ENCODE results near the gene ZNF407. TPM values are rescaled to one million over a fixed set of nuclear protein-coding genes. Genes with fewer than 3 reads are reported as not detected.
A peak's percentile ranks its signal among the peaks of the same experiment; 100 is the strongest.

Gene ZNF407, protein sequence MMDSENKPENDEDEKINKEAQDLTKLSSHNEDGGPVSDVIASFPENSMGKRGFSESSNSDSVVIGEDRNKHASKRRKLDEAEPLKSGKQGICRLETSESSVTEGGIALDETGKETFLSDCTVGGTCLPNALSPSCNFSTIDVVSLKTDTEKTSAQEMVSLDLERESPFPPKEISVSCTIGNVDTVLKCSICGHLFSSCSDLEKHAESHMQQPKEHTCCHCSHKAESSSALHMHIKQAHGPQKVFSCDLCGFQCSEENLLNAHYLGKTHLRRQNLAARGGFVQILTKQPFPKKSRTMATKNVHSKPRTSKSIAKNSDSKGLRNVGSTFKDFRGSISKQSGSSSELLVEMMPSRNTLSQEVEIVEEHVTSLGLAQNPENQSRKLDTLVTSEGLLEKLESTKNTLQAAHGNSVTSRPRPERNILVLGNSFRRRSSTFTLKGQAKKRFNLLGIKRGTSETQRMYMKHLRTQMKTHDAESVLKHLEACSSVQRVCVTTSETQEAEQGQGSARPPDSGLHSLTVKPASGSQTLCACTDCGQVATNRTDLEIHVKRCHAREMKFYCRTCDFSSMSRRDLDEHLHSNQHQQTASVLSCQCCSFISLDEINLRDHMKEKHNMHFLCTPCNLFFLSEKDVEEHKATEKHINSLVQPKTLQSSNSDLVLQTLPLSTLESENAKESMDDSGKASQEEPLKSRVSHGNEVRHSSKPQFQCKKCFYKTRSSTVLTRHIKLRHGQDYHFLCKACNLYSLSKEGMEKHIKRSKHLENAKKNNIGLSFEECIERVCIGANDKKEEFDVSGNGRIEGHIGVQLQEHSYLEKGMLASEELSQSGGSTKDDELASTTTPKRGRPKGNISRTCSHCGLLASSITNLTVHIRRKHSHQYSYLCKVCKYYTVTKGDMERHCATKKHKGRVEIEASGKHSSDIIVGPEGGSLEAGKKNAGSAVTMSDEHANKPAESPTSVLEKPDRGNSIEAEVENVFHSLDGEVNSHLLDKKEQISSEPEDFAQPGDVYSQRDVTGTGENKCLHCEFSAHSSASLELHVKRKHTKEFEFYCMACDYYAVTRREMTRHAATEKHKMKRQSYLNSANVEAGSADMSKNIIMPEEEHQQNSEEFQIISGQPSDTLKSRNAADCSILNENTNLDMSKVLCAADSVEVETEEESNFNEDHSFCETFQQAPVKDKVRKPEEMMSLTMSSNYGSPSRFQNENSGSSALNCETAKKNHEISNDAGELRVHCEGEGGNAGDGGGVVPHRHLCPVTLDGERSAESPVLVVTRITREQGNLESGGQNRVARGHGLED (N-terminal part only)
- 16.1 TPM for total RNA-seq
- long read RNA-seq, full-length matches to known transcripts: 5 of 12 reads
- long read RNA-seq, partial matches to known transcripts: 2 of 12 reads
- long read RNA-seq, other reads (novel, unspliced or antisense): 5 of 12 reads

DNA sequence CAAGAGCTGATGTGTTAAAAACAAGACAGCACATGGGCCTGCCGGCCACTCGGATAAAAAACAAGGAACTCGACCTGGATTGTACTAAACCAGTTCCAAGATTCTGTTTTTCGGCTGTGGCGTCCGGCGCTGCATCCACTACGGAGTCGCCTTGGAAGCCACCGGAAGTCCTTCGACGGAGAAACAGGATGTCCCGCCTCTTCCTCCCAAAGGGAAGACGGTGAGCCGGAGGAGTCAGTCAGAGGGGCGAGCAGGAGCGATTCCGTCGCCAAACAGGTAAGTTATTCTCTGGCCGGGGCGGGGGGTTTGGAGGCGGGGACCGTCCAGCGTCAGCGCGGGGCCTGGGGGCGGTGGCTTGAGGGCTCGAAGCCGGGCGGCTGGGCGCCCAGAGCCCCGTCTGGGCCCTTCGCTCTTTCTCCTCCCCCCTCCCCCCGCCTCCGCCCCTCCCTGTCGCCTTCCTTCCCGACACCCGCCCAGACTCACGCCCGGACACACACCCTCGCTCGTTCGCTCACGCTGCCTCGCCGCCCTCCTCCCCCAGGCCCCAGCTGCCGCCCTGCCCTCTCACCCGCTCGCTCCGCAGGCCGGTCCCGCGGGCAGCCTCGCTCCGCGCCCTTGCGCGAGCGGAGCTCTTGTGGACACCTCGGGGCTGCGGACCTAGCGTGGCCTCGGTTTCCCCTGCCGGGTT is at the start of gene ZNF407:
ZNF407 (plus strand) TSS at position 209 of the 688 bp plus-strand sequence. CDS start 33,150 bp downstream, outside the sequence.
- peak; percentile 91 for DNase-seq
- intact Hi-C loops (cut with DNase I): no loop called here
- TF ChIP-seq, protein P1, sequence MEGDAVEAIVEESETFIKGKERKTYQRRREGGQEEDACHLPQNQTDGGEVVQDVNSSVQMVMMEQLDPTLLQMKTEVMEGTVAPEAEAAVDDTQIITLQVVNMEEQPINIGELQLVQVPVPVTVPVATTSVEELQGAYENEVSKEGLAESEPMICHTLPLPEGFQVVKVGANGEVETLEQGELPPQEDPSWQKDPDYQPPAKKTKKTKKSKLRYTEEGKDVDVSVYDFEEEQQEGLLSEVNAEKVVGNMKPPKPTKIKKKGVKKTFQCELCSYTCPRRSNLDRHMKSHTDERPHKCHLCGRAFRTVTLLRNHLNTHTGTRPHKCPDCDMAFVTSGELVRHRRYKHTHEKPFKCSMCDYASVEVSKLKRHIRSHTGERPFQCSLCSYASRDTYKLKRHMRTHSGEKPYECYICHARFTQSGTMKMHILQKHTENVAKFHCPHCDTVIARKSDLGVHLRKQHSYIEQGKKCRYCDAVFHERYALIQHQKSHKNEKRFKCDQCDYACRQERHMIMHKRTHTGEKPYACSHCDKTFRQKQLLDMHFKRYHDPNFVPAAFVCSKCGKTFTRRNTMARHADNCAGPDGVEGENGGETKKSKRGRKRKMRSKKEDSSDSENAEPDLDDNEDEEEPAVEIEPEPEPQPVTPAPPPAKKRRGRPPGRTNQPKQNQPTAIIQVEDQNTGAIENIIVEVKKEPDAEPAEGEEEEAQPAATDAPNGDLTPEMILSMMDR (IDR thresholded peaks at IDR 0.05): no peak

DNA sequence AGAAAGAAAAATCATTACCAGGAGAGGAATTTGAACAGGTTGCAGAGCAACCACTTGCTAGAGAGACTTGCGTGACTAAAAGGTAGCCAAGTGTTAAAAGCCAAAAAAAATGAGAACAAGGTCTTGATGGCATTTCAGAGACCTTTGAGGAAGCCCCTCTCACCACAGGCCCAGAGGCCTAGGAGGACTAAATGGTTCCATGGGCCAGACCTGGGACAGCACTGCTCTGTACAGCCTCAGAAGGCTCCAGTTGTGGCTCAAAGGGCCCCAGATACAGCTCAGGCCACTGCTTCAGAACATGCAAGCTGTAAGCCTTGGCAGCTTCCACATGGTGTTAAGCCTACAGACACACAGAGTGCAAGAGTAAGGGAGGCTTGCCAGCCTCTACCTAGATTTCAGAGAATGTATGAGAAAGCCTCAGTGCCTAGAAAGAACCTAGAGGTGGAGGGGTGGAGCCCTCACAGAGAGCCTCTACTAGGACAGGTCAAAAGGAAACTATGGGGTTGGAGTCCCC is 48.0 kb upstream of the ZNF407 start:
- H3K9me3 ChIP-seq: peaks cover 8% of the 10 kb centered on the region
- H3K27me3 ChIP-seq (ENCODE audit: low read depth): no peaks in the 10 kb centered on the region
- ATAC-seq (no peak), DNase-seq (no peak)
- TF ChIP-seq, protein P1 (IDR thresholded peaks at IDR 0.05): no peak
- intact Hi-C loops (cut with DNase I): loop anchor here (5.0 kb wide), 1 partner anchor 197 kb away; no protein-coding TSS in a partner anchor
- no peak overlapping the region for H3K27ac ChIP-seq
- H3K4me1 ChIP-seq: peaks cover 19% of the 10 kb centered on the region
- H3K4me3 ChIP-seq: no peak overlapping the region
- H3K36me3 ChIP-seq: no peaks in the 10 kb centered on the region

More for the DNA sequence above, at the start of gene ZNF407:
- Histone ChIP-seq H3K36me3 (peaks cover 8% of the 10 kb centered on the region), H3K4me3 (peak within 1 kb of the TSS; percentile 96), H3K27ac (peak within 1 kb of the TSS; percentile 99), H3K9me3 (no peaks in the 10 kb centered on the region), H3K4me1 (peaks cover 33% of the 10 kb centered on the region), H3K27me3 (ENCODE audit: low read depth) (no peaks in the 10 kb centered on the region)
- peak; percentile 96 to 97 for ATAC-seq

DNA sequence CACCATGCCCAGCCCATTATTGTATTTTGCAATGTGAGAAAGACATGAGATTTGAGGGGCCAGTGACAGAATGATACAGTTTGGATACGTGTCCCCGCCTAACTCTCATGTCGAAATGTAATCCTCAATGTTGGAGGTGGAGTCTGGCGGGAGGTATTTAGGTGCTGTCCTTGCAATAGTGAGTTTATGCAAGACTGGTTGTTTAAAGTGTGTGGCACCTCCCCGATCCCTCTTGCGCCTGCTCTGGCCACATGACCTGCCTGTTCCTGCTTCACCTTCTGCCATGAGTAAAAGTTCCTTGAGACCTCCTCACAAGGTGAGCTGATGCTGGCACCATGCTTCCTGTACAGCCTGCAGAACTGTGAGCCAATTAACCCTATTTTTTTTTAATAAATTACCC is 46.8 kb upstream of the ZNF407 start:
- intact Hi-C loops (cut with DNase I): loop anchor here (5.0 kb wide), 1 partner anchor 199 kb away; no protein-coding TSS in a partner anchor
- Histone ChIP-seq H3K27me3 (ENCODE audit: low read depth) (no peaks in the 10 kb centered on the region), H3K4me3 (no peak overlapping the region), H3K36me3 (no peaks in the 10 kb centered on the region), H3K9me3 (peaks cover 8% of the 10 kb centered on the region), H3K27ac (no peak overlapping the region), H3K4me1 (peaks cover 19% of the 10 kb centered on the region)
- TF ChIP-seq, protein P1 (IDR thresholded peaks at IDR 0.05): no peak
- DNase-seq: no peak
- no peak for ATAC-seq

DNA sequence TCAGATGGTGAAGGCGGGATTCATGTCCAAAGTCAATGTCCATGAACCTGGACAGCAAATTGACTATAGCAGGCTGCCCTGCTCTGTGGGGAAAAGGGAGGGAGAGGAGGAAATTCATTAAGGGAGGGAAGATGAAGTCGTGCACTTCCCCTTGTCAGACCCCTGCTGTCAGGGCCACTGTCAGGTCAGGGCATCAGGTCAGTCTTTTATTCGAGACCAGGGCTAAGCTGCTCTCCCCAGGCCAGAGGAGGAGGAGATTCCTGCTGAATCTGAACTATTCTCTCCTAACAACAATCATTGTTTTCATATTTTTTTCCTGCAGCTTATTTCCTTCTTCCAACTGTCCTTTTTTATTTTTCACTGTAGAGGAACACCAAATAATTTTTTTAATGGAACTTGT is 46.2 kb upstream of the ZNF407 start:
- no peak overlapping the region for H3K4me3 ChIP-seq
- intact Hi-C loops (cut with DNase I): loop anchor here (5.0 kb wide), 1 partner anchor 199 kb away; no protein-coding TSS in a partner anchor

More for the DNA sequence above, 46.2 kb upstream of the ZNF407 start:
- Histone ChIP-seq H3K9me3 (peaks cover 8% of the 10 kb centered on the region), H3K36me3 (no peaks in the 10 kb centered on the region), H3K27ac (no peak overlapping the region), H3K4me1 (peaks cover 15% of the 10 kb centered on the region), H3K27me3 (ENCODE audit: low read depth) (no peaks in the 10 kb centered on the region)
- ATAC-seq (no peak), DNase-seq (no peak)
- TF ChIP-seq, protein P1 (IDR thresholded peaks at IDR 0.05): no peak
